Hematopoietic multipotent progenitor cell (in vitro differentiated cells): Measurements from ENCODE around the gene COL2A1. TPM values are rescaled to one million over a fixed set of nuclear protein-coding genes. Genes with fewer than 3 reads are reported as not detected.

ENCODE experiments used
- DNase-seq, 3 donors: peaks; one replicate each; pipeline ENCODE4 v3.0.0-alpha.2; 2011 to 2015; ENCODE audit warnings: low read depth in 2 of 3, low spot score in 2 of 3
- total RNA-seq: library from RNA; depleted of rRNA; stranded (reverse); fragments of >200 nt; gene quantifications from one replicate; pipeline ENCODE4 v1.2.3, GENCODE V29; 2012

COL2A1 gene
- total RNA-seq, 1 donor, result 0.27 TPM

DNA sequence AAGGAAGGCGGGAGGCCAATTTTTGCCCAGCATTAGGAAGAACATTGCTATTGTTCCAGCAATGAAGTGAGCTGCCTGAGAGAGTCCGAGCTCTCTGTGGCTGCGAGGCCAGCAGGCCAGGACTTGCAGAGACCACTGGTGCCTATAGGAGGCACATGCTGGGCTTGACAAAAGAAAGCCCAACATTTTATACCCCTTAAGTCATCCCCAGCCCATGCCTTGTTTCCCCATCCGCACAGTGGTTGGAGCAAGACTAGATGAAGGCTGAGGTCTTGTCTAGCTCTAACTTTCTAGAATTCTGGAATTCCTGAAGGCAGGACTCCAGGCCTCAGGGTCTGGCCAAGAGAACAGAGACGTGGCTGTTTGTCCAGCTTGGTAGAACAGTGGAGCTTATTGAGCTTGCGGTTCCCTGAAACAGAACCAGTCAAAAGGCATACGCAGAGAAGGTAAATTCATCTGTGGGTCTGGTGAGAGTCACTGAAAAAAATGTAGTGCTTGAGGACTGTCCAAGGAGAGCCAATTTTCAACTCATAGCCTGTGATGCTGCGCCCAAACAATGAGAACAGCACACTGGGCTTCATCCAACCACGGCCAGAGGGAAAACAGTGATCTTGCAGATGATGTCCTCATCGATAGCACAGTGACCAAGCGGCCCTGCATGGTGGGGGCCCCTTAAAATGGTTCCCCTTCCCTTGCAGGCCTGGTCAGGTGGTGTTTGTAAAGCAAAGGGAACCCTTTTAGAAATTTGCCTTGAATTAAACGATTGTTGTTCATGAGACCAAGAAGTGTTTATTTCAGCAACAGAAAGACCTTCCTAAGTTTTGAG, 27.1 kb upstream of the COL2A1 start:
- no peak for DNase-seq

DNA sequence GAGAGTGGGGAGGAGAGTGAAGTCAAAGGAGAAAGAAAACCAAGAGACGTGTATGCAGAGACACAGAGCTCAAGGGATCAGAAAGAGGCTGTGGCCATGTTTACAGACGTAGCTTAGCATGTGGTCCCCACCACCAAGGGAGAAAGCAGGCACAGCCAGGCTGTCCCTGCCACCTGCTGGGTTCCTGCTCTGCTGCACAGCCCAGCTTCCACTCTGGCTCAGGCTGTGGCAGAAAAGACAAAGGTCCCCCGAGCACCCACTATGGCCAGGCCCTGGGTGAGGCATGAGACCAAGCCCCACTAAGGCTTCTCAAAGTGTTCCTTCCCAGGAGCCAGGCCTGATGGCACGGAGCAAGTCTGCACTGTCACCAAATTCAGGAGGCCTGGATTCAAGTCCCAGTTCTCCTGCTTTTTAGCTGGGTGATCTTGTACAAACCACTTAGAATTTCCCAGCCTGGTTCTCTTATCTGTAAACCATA, 25.9 kb upstream of the COL2A1 start:
- peak in 1 of 3 donors; percentile 22 for DNase-seq

DNA sequence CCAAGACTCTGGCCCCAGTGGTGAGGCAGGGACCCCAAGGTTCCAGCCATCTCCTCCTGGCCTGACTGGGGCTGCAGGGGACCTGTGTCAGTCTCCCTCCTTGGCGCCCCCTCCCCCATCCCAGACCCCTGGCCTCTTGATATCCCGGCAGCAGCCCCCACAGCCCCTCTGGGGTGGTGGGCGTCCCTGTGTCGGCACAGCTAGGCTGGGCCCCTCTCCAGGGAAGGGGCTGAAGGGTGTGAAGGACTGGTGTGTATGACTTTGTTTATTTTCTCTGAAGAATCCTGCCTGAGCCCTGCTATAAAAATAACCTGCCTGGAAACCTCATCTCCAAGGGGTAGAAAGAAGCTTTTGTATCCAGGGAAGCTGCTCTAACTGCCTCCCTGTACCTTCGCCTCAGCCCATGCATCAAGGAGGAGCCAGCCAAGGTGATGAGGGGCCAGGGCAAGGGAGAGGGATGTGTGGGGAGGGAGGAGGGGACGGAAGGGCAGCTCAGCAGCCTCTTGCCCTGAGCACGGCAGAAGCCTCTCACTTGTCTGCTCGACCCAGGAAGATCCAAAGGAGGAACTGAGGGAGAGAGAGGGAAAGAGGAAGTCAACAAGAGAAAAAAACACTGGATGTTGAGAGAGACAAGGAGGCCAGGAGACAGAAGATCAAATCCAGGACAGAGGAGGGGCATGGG, 25.4 kb upstream of the COL2A1 start:
- no peak for DNase-seq

DNA sequence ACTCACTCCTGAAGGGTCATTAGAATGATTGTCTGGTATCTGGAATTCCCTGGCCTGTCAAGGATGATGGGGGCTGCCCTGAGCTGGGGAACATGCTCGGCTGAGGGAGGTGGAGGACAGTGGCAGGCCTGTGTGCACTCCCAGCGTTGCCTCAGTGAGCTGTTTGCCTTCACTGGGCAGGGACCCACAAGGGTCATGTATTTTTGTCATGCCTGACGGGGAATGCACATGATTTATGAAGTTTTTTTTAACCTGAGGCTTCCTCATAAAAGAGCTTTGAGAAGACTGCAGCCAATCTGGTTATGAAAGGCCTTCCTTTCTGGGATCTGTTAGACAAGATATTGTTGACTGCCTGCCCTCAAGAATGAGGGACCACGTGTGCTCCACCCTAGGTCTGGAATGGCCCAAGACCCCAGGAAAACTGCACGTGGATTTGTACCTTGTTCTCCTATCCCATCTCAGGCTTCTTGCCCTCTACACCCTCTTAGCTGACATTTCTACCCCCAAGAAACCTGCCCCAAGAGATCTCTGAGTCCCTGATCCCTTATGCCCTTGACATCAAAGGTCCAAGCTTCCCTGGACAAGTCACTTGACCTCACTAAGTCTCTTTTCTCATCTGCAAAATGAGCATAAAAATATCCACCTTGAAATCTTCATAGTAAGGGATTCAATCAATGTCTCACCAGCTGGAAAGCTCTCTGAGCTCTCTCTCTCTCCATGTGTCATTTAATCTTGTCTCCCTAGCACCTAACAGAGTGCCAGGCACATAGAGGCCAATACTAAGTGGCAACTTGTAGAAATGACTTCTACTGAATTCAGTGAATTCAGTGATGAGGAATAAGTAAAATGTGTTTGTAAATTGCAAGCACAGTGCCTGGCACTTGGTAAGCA, 24.5 kb upstream of the COL2A1 start:
- peak in 1 of 3 donors; percentile 45 for DNase-seq

DNA sequence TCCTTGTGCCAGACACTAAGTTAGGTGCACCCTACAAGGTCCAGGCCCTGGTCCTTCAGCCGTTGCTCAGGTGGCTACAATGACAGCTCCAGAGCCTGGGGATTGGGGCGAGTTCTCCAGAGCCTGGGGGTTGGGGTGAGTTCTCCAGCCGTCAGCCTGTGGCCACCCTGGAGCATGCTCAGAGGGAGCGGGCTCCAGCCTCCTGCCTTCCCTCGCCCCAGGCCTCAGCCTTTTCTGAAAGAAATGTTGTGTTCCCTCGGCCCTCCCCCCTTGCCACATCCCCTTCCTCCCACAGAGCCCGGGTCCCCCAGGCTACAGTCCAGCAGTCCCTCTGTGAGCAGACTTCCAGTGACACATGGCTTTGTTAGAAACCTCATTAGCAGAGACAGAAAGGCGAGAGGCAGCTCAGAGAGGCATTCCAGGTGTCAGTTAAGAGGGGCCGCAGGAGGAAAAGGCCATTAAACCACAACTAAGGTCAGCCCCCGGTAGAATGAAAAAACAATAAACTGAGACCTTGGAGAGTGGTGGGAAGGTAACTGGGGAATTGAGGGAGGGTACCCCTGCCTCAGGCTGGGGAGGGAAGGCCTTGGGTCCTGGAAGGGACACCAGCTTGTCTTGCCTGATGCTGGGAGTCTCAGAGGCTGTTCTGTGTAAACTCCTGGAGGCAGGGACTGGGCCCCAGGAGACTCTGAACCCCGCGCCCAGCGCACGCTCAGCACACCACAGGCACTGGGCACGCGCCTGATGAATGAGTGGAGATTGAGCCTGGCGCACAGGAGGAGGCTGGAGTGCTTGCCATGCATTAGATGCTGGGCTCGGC, 23.1 kb upstream of the COL2A1 start:
- peak in 1 of 3 donors; percentile 29 for DNase-seq

DNA sequence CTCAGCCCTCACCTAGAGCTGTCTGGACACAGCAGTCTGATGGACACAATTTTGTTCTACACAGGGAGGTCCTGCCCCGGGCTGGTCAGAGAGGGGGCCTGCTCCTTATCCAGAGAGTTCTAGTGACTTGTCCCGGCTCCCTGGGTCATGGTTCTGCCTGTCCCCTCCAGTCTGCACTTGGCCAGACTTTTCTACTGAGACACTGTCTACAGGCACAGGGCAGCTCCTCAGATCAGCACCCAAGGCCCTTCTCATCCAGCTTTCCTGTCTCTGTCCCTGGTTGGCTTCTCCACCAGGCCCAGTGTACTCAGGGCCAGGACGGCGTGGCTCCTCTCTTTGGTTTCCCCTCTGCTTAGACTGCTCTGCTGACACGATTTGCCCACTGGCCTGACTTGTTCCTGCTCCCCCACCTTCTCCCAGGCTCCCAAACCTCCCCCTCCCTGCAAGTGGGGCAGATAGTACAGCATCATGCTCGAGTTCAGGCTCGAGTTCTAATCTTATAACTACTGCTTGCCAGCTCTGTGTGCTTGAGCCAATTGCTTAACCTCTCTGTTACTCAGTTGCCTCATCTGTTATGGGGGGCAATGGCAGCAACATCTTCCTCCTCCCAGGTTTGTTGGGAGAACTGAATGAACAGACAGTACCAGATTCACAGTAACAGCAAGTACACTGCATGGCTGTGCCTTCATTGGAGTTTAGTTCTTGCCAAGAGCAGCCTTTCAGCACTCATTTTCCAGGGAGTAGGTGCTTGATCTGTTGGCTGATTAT, 22.0 kb upstream of the COL2A1 start:
- no peak for DNase-seq

DNA sequence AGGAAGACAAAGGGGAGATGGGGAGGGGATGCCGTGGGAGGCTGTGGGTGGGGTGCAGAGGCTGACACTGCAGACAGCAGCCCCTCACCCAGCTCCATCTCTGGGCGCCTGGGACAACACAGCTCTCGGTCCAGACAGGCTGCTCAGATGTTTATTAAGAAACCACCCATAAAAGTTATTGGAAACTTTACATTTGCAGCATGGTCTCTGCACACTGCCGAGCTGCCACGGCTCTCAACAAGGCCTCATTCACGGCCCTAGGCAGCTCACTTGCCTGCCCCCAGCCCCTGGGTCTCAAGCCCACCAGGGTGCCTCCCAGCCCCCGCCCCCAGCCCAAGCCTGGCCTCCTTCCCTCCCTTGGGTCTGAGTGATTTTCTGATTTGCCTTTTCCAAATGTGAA, 21.0 kb upstream of the COL2A1 start:
- no peak for DNase-seq

DNA sequence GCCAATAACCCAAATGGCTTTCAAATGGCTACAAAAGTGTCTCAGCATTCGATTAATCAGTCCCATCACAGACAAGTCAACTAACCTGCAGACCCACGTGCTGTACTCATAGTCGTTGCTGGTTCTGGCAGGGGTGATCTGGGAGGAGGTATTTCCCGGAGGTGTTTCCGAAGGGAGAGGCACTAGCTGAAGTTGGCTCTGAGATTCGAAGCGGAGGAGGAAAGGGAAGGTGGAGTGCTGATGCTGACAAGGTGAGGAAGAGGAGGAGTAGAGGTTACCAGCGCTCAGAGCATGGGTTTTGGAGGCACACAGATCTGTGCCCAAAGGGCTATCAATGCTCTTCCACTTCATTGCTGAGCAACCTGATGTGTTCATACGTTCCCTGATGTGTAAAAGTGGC, 20.5 kb upstream of the COL2A1 start:
- DNase-seq, result no peak

DNA sequence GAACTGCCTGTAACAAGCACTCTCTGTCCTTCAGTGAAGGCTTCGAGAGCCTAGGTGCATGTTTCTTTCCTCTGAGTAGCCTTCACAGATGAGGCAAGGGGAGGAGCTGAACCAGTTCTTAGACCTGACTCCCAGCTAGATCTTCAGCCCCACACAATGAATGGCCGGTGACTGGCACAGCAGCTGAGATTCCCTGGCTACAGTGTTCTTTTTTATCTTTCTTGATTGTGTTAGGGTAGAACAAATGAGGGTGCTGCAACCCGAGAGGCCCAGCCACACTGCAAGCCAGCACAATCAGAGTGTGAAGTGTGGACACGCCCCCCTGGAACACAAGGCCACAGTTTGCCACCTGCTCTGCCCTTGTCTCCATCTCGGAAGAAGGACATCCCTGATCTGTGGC, 19.1 kb upstream of the COL2A1 start:
- no peak for DNase-seq

DNA sequence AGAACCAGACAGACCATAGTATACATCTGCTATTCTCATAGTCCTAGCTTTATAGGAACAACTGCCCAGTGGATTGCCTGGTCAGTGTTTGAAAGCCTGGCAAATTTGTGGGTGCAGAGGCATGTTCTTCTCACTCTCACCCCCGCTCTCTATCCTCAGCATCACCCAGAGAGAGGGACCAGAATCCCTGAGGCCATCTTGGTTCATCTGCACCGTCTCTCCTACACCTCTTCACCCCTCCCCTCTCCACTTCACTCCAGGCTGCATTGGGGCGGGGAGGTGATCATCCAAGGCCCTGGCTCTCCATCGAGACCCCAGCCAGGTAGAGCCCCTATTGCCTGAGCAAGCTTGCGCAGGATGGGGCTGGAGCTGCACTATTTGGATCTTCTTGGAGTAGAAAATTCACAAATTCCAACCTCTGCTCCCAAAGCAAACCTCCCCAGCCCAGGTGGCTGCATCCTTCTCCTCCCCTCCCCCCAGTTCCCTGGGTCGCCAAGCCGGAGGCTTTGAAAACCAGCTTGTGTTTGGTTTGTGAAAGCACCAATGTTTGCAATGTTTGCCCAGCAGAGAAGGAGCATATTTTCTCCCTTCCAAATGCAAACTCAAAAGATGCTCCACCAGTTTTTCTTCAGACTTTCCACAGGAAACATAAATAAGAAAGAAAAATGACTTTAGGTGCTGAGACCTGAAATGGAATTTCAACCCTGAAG, 18.6 kb upstream of the COL2A1 start:
- no peak for DNase-seq

DNA sequence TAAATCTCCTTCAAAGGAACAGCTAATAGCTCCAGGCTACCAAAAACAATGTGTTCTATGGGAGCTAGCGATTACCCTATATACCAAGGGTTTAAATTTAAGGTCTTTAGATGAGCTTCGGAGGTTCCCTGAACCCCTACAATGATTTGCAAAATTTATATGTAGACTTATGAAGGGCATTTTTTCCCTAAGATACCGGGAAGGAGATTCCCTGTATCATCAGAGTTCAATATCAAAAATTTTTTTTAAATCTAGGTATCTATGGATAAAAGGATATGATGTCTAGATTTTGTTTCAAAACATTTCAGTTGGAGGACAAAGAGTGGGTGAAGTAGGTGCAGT, 17.9 kb upstream of the COL2A1 start:
- no peak for DNase-seq

DNA sequence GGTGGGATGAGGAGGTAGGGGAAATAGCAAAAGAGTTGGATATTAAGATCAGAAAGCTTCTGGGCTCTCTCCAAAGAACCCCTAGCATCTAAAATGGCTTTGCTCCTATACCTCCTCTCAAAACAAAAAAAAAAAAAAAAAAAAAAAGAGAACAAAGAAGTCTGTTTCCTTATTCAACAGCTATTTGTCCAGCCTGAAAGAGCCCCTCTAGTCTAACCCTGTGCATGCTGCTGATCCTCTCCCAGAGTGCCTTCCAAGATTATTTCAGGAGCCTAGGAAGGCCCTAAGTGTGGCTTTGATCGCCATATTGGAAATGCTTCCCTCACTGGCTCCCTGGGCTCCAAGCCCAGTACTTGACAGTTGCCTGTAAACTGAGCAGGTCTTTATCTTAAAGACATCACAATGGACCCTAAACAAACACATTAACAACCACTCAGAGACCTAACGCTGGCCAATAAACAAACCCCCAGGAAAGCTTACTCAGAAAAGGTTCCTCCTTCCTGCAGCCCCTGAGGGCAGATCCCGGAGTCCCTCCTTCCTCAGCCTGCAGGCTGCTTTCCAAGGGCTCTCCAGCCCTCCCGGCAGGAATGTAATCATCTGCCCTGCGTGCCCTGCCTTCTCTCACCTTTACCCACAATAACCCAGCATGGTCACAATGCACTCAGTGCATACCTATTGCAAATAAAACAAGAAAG, 17.4 kb upstream of the COL2A1 start:
- DNase-seq, result no peak

DNA sequence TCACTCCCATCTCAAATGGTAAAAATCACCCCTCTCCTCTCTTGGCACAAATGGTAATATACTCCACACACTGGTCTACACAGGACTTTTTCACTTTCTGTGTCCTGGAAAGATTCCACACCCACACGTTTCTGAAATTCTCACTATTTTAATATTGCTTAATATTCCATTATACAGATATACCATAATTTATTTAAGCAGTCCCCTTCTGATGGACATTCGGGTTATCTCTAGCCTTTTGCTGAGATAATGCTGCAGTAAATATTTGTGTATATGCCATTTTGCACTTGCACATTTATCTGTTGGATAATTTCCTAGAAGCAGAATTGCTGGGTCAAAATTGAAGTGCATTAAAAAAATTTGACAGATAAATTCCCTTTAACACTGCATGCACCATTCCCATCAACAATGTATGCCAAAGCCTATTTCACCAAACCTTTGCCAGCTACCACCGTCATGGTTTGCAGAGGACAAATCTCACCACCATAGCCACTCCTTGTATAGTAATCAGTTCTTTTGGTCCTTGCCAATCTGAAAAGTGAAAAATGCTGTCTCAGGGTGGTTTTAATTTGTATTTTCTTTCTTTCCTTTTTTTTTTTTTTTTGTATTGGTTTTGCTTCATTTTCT, 15.5 kb upstream of the COL2A1 start:
- no peak for DNase-seq

DNA sequence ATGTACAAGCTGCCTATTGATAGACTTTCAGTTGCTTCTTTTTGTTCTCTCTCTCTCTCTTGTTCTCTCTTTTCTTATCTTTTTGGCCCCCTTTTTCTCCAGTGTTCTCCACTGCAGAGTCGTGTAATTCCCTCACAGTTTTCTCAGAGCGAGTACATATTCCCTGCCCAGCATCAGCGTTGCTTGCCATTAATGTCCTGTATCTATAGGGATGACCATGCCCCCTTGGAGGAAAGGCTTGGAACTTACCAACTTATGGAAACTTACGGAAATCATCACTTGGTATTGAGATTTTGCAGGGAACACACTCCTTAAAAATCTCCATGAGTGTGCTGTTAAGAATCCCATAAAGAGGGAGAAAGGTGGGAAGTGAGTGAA, 14.3 kb upstream of the COL2A1 start:
- DNase-seq, result no peak

DNA sequence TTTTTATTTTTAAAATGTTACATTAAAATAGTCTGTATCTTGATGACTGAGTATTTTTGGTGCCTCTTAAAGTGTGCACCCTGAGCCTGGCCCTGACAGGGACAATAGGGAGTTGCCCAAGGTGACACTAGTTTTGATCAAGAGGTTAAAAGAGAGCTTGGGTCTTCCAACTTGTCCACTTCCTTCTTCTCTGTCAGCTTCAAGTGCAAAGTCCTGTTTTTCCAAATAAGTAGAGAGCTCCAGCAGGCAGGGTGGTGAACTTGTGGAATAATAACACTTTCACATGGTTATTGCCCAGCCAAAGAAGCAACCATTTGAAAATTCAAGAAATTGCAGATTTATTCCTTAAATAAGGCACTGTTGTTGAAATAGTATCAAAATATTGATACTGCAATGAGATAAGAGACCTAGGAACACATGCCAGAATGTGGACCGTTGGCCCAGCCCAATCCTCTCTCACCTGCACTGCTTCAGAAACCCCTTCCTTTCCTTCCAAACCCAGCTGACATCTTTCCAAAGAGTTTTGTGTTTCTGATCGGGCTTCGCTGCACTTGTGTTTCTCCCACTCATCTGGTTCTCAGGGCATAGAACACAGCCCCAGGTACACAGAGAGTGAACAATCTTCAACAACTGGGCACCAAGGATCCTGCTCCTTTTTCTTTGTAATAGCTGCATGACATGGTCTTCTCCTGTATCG, 13.8 kb upstream of the COL2A1 start:
- DNase-seq, result no peak

DNA sequence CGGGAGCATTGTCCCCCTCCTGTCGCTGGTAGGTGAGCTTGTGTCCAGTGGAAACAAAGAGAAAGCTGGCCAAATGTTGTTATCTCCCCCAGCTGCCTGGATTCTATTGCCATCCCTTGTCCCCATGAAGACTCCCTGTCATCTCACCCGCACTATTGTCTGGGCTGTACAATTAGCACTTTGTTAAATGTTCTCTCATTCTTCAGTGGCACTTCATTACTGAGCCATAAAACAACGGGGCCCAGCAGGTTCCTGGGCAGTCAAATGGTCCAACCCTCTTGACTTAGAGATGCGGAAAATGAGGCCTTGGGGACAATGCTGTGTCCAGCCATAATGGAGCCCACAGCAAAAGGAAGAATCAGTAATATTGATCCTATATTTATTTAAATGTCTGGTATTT, 13.2 kb upstream of the COL2A1 start:
- DNase-seq, result no peak

DNA sequence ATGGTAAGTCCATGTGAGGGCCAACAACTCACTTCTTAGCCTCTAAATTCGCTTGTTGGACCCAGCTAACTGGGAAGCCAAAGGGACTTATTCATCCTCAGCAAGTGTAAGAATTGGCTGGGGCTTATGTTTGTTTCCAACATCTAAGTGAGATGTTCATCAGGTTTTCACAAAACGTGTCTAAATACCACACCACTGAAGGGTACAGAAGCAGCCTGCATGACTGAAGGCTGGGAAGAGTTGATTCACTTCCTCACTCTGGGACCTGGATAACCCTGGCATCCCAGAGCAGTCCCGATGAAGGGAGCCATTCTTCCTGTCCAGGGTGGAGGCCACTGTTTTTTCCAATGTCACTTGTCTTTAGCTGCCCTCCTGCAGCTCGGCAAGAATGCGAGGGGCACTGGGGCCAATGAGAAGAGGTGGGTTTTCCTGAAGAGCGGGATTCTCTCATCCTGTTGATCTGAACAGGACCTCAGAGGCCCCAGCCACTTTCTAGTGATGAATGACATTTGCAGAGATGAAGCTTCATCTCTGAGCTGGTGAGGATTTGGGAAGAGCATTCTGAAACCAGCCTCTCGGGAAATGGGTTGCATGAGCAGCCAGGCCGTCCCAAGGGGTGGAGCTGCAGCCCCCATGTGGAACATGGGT, 12.2 kb upstream of the COL2A1 start:
- DNase-seq, result no peak
